Parathyroid adenoma (tissue), 2 donors: ENCODE data around the gene SREBF1.
"Not testable (repeated sequence)": the region's sequence is repeated elsewhere in the genome, so short reads cannot be mapped to it uniquely, and the experiment has no call there.

Experiments
- H2AFZ ChIP-seq: fragments of 300-600 bp; sonication (generic); one replicate; pipeline ENCODE4 v1.7.0; 2017; ENCODE audit warnings: antibody characterized with exemption, mild to moderate bottlenecking
- H3K27ac ChIP-seq: fragments of 300-600 bp; sonication (generic); one replicate; pipeline ENCODE4 v1.7.0; 2017
- H3K27me3 ChIP-seq: fragments of 300-600 bp; sonication (generic); one replicate; pipeline ENCODE4 v1.7.0; 2017; ENCODE audit warnings: low read length; ENCODE audit not compliant: control insufficient read depth, insufficient read depth
- H3K36me3 ChIP-seq: fragments of 300-600 bp; sonication (generic); one replicate; pipeline ENCODE4 v1.7.0; 2017; ENCODE audit warnings: low read length; ENCODE audit not compliant: control insufficient read depth, insufficient read depth
- H3K4me1 ChIP-seq: fragments of 300-600 bp; sonication (generic); one replicate; pipeline ENCODE4 v1.7.0; 2017; ENCODE audit warnings: control low read depth
- H3K4me2 ChIP-seq: fragments of 300-600 bp; sonication (generic); one replicate; pipeline ENCODE4 v1.7.0; 2017; ENCODE audit warnings: low read length
- H3K4me3 ChIP-seq: fragments of 300-600 bp; sonication (generic); one replicate; pipeline ENCODE4 v1.7.0; 2017; ENCODE audit warnings: low read depth, low read length
- H3K79me2 ChIP-seq: fragments of 300-600 bp; sonication (generic); one replicate; pipeline ENCODE4 v1.7.0; 2017; ENCODE audit warnings: control low read depth
- H3K9ac ChIP-seq: fragments of 300-600 bp; sonication (generic); one replicate; pipeline ENCODE4 v1.7.0; 2017; ENCODE audit warnings: mild to moderate bottlenecking
- H3K9me3 ChIP-seq: fragments of 300-600 bp; sonication (generic); one replicate; pipeline ENCODE4 v1.7.0; 2017; ENCODE audit warnings: low read length; ENCODE audit not compliant: control insufficient read depth
- TF ChIP-seq, protein P1 (sequence below): fragments of 300-600 bp; sonication (generic); IDR thresholded peaks from one replicate; pipeline ENCODE4 v1.7.0; 2017; ENCODE audit warnings: antibody characterized with exemption, mild to moderate bottlenecking
- donor health status: primary hyperparathyroidism.

The SREBF1 gene

DNA sequence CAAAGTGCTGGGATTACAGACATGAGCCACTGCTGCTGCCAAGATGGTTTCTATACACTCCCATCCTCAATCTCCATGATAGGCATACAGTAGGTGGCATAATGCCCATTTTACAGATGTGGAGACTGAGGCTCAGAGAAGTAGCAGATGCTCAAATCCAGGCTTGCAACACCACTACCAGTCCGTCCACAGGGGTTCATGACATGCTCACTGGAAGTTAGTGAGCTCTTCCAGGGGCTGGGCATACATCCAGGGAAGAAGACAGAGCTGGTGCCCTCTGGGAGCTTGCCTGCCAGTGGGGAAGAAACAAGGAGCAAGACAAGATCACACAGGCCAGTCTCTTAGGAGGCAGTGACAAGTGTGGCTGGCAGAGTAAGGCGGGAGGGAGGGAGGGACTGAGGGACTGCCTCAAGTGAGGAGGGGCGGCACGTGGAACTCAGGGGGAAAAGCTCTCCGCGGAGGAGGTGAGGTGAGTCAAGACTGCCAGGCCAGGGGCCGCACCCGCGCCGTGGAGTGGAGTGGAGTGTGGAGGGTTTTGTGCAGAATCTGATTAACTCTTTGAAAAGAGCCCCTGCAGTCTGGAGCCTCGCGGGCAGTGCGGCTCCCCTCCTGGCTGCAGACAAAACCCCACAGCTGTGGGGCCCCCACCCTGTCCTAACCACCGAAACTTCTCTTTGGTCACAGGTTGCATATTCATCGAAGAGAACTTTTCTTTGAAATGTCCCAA is 27.9 kb downstream of the SREBF1 start:
- Histone ChIP-seq H3K4me1 (peaks cover 9% of the 10 kb centered on the region), H3K27me3 (no peaks in the 10 kb centered on the region), H2AFZ (no peak overlapping the region), H3K9ac (no peak overlapping the region), H3K4me3 (no peak overlapping the region), H3K9me3 (no peaks in the 10 kb centered on the region), H3K27ac (no peak overlapping the region), H3K4me2 (no peak overlapping the region), H3K79me2 (peaks cover 18% of the 10 kb centered on the region), H3K36me3 (no peaks in the 10 kb centered on the region)
- TF ChIP-seq, protein P1, sequence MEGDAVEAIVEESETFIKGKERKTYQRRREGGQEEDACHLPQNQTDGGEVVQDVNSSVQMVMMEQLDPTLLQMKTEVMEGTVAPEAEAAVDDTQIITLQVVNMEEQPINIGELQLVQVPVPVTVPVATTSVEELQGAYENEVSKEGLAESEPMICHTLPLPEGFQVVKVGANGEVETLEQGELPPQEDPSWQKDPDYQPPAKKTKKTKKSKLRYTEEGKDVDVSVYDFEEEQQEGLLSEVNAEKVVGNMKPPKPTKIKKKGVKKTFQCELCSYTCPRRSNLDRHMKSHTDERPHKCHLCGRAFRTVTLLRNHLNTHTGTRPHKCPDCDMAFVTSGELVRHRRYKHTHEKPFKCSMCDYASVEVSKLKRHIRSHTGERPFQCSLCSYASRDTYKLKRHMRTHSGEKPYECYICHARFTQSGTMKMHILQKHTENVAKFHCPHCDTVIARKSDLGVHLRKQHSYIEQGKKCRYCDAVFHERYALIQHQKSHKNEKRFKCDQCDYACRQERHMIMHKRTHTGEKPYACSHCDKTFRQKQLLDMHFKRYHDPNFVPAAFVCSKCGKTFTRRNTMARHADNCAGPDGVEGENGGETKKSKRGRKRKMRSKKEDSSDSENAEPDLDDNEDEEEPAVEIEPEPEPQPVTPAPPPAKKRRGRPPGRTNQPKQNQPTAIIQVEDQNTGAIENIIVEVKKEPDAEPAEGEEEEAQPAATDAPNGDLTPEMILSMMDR, result no peak

DNA sequence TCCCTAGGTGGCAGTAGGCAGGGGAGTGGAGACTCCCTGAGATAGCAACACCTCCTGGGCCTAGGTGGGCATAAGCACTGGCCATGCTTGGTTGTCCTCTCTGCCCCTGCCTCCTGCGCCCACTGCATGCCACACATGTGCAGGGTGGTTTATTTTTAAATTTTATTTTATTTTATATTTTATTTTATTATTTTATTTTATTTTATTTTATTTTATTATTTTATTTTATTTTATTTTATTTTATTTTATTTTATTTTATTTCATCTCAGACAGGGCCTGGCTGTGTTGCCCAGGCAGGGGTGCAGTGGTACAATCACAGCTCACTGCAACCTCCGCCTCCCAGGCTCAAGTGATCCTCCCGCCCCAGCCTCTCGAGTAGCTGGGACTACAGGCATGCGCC is 28.6 kb downstream of the SREBF1 start:
- not testable (repeated sequence) for H3K9me3 ChIP-seq, H3K36me3 ChIP-seq, H3K4me1 ChIP-seq, H3K4me3 ChIP-seq, H3K4me2 ChIP-seq, H2AFZ ChIP-seq, H3K27me3 ChIP-seq, H3K27ac ChIP-seq, H3K9ac ChIP-seq
- peaks cover 21% of the 10 kb centered on the region for H3K79me2 ChIP-seq

DNA sequence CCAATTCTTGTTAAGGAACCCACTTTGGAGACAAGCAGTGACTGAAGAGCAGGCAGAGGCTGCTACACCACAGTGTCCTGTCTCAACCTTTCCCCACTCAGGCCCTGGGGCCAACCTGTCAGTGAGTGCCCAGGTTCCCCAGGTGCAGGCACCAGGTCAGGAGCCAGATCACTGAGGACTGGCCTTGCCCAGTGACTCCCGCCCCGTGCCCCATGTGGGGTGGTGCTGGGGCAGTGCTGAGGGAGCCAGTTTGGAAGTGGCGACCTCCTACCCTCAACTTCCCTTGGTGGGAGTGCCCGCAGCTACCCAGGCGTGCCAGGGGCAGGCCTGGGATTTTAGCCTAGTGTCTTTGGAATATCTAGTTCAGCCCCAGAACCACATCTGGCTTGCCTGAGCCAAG is 29.3 kb downstream of the SREBF1 start:
- no peak overlapping the region for H3K9ac ChIP-seq
- H3K4me2 ChIP-seq, result no peak overlapping the region
- H2AFZ ChIP-seq, result no peak overlapping the region
- TF ChIP-seq, protein P1, result no peak
- no peak overlapping the region for H3K4me3 ChIP-seq
- H3K9me3 ChIP-seq, result no peaks in the 10 kb centered on the region
- no peak overlapping the region for H3K27ac ChIP-seq
- no peaks in the 10 kb centered on the region for H3K27me3 ChIP-seq
- peaks cover 21% of the 10 kb centered on the region for H3K79me2 ChIP-seq
- H3K4me1 ChIP-seq, result peaks cover 8% of the 10 kb centered on the region
- no peaks in the 10 kb centered on the region for H3K36me3 ChIP-seq

DNA sequence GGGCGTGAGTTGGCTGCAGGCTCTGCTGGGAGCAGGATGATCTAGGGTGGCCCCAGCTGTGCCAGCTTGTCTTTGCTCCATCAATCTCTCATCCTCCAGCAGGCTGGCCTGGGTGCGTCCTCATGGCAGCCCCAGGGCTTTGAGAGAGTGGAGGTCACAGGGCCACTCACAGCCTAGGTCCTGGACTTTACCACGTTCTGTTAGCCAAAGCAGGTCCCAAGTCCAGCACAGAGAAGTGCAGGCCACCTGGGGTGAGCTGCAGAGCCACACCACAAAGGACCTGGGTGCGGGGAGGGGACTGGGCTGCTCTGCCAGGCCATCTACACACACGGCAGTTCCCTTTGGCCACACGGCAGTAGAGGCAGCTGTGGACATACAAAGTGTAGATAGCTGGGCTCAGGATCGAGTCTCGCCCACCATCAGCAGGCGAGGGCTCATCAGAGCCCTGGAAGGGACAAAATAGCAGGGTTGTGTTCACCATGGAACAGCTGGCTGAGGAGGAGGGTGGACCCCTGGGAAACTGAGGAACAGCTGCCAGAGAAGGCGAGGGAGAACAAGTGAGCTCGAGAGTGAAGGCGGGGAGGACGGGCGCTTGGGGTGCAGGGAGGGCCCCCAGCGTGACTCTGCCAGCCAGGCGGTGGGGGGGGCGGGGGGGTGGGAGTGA is 30.0 kb downstream of the SREBF1 start:
- no peak overlapping the region for H3K9ac ChIP-seq
- H3K27me3 ChIP-seq, result no peaks in the 10 kb centered on the region
- H3K27ac ChIP-seq, result no peak overlapping the region
- TF ChIP-seq, protein P1, result no peak
- no peaks in the 10 kb centered on the region for H3K36me3 ChIP-seq
- H3K4me3 ChIP-seq, result no peak overlapping the region
- H3K79me2 ChIP-seq, result peaks cover 26% of the 10 kb centered on the region
- H3K4me1 ChIP-seq, result peaks cover 3% of the 10 kb centered on the region
- H3K4me2 ChIP-seq, result no peak overlapping the region
- H3K9me3 ChIP-seq, result no peaks in the 10 kb centered on the region
- no peak overlapping the region for H2AFZ ChIP-seq

DNA sequence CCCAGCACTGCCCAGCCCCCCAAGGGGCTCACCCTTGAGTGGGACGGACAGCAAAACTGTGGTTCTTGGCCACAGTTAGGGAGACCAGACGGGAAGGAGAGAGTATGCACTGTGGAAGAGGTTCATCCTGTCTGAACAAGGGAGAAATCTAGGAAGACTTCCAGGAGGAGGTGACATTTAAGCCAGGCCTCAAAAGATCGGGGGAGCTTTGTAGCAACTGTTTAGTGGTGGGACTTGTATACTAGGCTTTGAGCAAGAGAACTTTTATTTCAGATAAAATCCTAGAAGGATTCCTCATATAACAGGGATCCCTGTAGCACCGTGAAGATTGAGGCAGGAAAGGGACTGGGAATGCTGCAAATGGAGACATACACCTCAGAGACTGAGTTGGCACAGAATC is 30.8 kb downstream of the SREBF1 start:
- Histone ChIP-seq H3K36me3 (no peaks in the 10 kb centered on the region), H3K27ac (no peak overlapping the region)
- TF ChIP-seq, protein P1, result no peak

More for the DNA sequence above, 30.8 kb downstream of the SREBF1 start:
- no peak overlapping the region for H2AFZ ChIP-seq
- H3K4me3 ChIP-seq, result no peak overlapping the region
- H3K79me2 ChIP-seq, result peaks cover 33% of the 10 kb centered on the region
- H3K4me2 ChIP-seq, result no peak overlapping the region
- H3K9ac ChIP-seq, result no peak overlapping the region
- no peaks in the 10 kb centered on the region for H3K4me1 ChIP-seq
- no peaks in the 10 kb centered on the region for H3K9me3 ChIP-seq
- no peaks in the 10 kb centered on the region for H3K27me3 ChIP-seq
